ENCODE data around the gene NPAT. TPM values are rescaled to one million over a fixed set of nuclear protein-coding genes. Genes with fewer than 3 reads are reported as not detected.
"Not testable (repeated sequence)": the region's sequence is repeated elsewhere in the genome, so short reads cannot be mapped to it uniquely, and the experiment has no call there.

Gene NPAT
- total RNA-seq, 3 donors from 2014 or later: 13.6 to 26.8 (median 21.6) TPM

DNA sequence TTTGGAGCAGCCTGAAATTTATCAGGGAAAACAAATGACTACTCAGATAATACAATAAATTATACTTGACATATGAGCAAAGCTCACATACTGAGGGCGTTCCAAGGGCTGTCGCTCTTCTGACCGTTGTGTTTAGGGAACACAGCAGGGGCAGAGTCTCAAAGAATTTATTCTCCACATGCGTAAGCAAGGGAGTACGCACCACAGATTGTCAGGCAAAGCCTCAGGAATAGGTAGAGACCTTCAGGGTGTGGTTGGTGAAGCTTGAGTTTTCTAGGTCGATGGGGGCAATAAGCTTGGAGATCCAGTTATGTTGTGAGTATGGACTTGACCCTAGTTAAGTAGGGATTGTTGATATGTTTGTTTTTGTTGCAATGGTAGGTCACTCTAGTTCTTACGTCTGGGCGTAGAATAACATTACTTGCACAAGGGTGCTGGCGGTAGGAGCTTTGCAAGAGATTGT, 100.2 kb downstream of the NPAT start:
- DNase-seq (ENCODE audit: low spot score in 2 of 2): no peak
- peak overlapping the region in 1 of 2 donors; percentile 83 for H3K27ac ChIP-seq
- no peaks in the 10 kb centered on the region for H3K27me3 ChIP-seq
- no peaks in the 10 kb centered on the region for H3K4me1 ChIP-seq
- no peak for TF ChIP-seq CTCF (IDR thresholded peaks at IDR 0.05)
- TF ChIP-seq POLR2AphosphoS5 (IDR thresholded peaks at IDR 0.05): no peak
- TF ChIP-seq POLR2A (IDR thresholded peaks at IDR 0.05): no peak
- H3K4me3 ChIP-seq: peak overlapping the region; percentile 85 to 98 (median 85)
- no peaks in the 10 kb centered on the region for H3K9me3 ChIP-seq
- no peaks in the 10 kb centered on the region for H3K36me3 ChIP-seq
- intact Hi-C loops (cut with DNase I; ENCODE audit: low total_unique reads): no loop called here

- H3K9me3 ChIP-seq: no peaks in the 10 kb centered on the region
- intact Hi-C loops (cut with DNase I; ENCODE audit: low total_unique reads): no loop called here
- peak; percentile 92 to 98 for DNase-seq (ENCODE audit: low spot score in 2 of 2)
- H3K36me3 ChIP-seq: no peaks in the 10 kb centered on the region
- H3K27ac ChIP-seq: peak within 1 kb of the TSS; percentile 83 to 93
- H3K27me3 ChIP-seq: no peaks in the 10 kb centered on the region
- peak within 1 kb of the TSS; percentile 85 to 98 (median 85) for H3K4me3 ChIP-seq
- TF ChIP-seq POLR2A (IDR thresholded peaks at IDR 0.05): peak; percentile 90
- TF ChIP-seq CTCF (IDR thresholded peaks at IDR 0.05): peak; percentile 52 to 58 (median 52)
- TF ChIP-seq POLR2AphosphoS5 (IDR thresholded peaks at IDR 0.05): peak; percentile 70 to 88 (median 75)
- H3K4me1 ChIP-seq: no peaks in the 10 kb centered on the region
Measured at GRCh38 chr11:108121274-108122155, 100.9 kb downstream of the NPAT start, which contains the start of gene ACAT1. ACAT1 (plus strand) TSS chr11:108121567; CDS start chr11:108121607, 40 bp downstream.

DNA sequence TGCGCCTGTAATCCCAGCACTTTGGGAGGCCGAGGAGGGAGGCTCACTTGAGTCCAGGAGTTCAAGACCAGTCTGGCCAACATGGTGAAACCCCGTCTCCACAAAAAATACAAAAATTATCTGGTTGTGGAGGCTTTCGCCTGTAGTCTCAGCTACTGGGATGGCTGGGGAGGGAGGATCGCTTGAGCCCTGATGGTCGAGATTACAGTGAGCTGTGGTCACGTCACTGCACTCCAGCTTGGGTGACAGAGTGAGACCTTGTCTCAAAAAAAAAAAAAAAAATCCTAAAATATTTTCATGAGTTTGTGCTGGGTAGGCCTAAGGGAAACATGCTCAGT, 101.5 kb downstream of the NPAT start:
- intact Hi-C loops (cut with DNase I; ENCODE audit: low total_unique reads); H3K4me1 ChIP-seq; H3K9me3 ChIP-seq; H3K27me3 ChIP-seq; DNase-seq (ENCODE audit: low spot score in 2 of 2); H3K36me3 ChIP-seq: not testable (repeated sequence)
- Histone ChIP-seq H3K4me3 (peak overlapping the region; percentile 85 to 98 (median 85)), H3K27ac (peak overlapping the region; percentile 83 to 93)

DNA sequence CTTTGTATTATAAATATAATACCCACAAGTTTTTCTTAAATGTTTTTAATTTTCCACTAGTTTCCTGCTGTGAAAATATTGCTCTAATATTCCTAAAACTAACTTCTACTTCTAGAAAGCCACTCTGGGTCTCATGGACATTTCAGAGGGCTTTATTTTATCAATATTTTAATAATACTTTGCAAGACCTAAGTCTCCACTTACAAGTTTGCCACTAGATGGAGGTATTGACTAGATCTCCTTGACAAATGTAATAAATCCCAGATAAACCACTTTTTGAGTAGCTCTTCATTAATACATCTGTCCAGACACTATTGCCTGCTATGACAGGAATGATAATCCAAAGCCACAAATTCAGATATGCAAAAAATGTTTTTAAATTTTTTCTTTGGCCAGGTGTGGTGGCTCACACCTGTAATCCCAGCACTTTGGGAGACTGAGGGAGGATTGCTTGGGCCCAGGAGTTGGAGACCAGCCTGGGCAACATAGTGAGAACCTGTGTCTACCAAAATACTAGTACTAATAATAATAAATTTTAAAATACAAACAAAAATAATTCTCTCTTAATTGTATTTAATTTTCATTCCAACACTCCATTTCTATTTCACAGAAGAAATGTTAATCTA, 104.6 kb downstream of the NPAT start:
- H3K4me3 ChIP-seq: no peak overlapping the region
- no peaks in the 10 kb centered on the region for H3K27me3 ChIP-seq
- no peak for DNase-seq (ENCODE audit: low spot score in 2 of 2)
- H3K4me1 ChIP-seq: no peaks in the 10 kb centered on the region
- no peaks in the 10 kb centered on the region for H3K9me3 ChIP-seq
- H3K36me3 ChIP-seq: no peaks in the 10 kb centered on the region
- intact Hi-C loops (cut with DNase I; ENCODE audit: low total_unique reads): no loop called here
- H3K27ac ChIP-seq: no peak overlapping the region
- peak in 2 of 3 donors; percentile 20 to 26 for TF ChIP-seq CTCF (IDR thresholded peaks at IDR 0.05)
- no peak for TF ChIP-seq POLR2AphosphoS5 (IDR thresholded peaks at IDR 0.05)

DNA sequence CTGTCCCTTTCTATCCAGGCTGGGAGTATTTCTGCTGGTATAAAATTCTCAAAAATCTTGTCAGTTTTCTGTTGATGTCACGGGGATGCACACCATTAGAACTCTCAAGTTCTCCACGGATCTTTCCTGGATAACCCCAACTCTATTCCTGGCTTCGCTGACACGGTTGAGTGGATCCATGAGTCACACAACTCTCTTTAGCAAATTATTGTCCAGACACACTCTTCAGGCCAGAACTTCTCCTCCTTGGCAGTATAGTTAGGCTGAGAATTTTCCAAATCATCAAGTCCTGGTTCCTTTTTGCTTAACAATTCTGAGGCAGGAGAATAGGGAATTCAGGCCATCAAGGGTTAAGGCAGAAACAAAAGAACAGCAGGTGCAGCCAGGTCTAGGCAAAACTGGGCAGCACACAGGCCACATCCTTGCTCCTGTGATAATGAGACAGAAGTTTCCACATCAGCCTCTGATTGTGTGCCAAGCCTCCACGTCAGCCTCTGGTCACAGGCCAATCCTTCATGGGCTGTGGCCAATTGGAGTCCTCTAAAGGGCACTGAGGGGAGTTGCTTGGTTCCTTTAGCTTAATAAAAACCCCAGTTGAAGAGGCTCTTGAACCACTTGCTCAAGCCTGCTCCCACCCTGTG, 106.8 kb downstream of the NPAT start:
- Histone ChIP-seq H3K27ac (peak overlapping the region in 1 of 2 donors; percentile 6), H3K36me3 (no peaks in the 10 kb centered on the region), H3K9me3 (no peaks in the 10 kb centered on the region), H3K4me1 (no peaks in the 10 kb centered on the region), H3K4me3 (no peak overlapping the region), H3K27me3 (no peaks in the 10 kb centered on the region)
- intact Hi-C loops (cut with DNase I; ENCODE audit: low total_unique reads): no loop called here
- TF ChIP-seq CTCF (IDR thresholded peaks at IDR 0.05) (no peak), POLR2AphosphoS5 (IDR thresholded peaks at IDR 0.05) (peak in 1 of 3 donors; percentile 55)
- peak; percentile 74 to 77 for DNase-seq (ENCODE audit: low spot score in 2 of 2)

Measured in breast epithelium (tissue), 4 donors.